Embryonic facial prominence (tissue), 1 donor: Measurements from ENCODE around the gene HPCAL4.

Source experiments
- DNase-seq: peaks from one replicate; pipeline ENCODE4 v3.0.0-alpha.2; 2016; ENCODE audit errors: extremely low spot score

HPCAL4 gene

GRCh38 chr1:39691383-39692151, at the start of gene HPCAL4:
Gene HPCAL4, minus strand, starts transcription at chr1:39691433. Its CDS starts 6,830 bp downstream, at chr1:39684603.
- peak; percentile 58 for DNase-seq

DNA sequence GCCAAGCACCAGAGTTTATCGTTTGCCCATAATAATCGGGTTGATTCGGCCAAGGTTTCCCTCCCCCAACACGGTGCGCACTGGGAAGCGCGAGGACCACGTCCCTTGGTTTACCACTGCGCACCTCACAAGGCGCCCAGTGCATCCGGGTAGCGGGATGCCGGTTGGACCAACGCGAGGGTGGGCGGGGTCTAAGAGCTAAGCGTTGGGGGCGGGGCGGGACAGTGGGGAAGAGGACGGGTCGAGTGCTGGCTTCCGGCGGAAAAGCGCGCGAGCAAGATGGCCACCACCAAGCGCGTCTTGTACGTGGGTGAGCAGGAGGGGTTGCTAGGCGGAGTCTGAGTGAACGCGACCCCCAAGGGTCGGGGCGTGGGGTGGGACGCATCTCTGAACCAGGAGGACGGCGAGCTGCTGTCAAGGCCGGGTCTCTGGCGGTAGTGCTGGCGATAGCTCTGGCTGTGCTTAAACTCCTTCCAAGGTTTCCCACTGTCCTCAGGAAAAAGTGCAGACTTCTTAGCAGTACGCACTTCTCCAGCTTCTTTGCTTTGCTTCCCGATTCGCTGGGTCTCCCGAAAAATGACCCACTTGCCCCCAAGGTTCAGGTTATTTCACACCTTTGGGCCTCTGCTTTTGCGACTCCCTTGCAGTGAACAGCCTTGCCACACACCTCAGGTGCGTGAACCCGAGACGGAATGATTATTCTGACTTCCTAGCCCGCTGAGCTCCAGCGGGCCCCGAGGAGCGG, 47.6 kb upstream of the HPCAL4 start, which contains the start of gene PPIE:
PPIE (plus strand) TSS at position 261 of the 745 bp plus-strand sequence; CDS start at position 280, 19 bp downstream.
- DNase-seq = peak; percentile 80

- no peak for DNase-seq
Measured at GRCh38 chr1:39737546-39738169, 46.4 kb upstream of the HPCAL4 start.

- DNase-seq = no peak
Measured at GRCh38 chr1:39735731-39736130, 44.5 kb upstream of the HPCAL4 start.

DNA sequence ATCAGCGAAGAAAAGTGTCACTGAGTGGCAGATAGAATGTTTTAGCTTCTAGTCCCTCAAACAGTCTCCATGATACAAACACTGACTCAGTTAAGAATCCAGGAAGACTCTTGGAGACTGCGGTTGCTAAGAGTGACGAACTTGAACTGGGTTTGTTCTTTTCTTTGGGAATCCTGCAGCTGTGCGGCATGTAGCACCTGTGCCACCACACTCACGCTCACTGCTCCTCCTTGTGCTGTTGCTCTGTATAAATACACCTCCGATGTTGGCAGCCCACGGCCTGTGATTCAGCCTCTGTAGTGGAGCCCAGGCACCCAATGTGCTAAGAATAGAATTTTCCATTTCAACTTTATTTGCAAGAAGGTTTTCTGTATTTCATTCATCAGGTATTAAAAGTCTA, 41.9 kb upstream of the HPCAL4 start:
- DNase-seq = no peak

GRCh38 chr1:39732730-39733129, 41.5 kb upstream of the HPCAL4 start:
- no peak for DNase-seq

GRCh38 chr1:39729842-39730241, 38.6 kb upstream of the HPCAL4 start:
- DNase-seq = no peak

DNA sequence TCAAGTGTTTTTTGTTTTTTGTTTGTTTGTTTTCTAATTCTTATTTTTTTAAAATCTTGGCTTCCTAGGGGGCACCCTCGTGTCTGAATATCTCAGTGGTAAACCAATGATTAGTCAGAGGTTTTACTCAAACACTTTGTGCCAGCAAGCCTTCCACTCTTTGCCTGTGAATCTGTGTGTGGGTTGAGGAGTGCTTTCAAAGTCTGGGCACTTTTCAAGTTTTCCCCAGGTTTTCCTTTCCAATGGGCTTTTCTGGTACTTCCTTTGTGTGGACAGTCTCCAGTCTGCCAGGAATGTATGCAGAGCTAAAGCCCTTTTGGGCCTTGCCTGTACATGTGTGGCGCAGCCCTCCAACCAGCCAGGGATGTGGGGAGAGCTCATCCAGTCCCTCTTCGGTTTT, 37.8 kb upstream of the HPCAL4 start:
- no peak for DNase-seq

GRCh38 chr1:39727932-39728317, 36.7 kb upstream of the HPCAL4 start:
- DNase-seq = no peak

DNA sequence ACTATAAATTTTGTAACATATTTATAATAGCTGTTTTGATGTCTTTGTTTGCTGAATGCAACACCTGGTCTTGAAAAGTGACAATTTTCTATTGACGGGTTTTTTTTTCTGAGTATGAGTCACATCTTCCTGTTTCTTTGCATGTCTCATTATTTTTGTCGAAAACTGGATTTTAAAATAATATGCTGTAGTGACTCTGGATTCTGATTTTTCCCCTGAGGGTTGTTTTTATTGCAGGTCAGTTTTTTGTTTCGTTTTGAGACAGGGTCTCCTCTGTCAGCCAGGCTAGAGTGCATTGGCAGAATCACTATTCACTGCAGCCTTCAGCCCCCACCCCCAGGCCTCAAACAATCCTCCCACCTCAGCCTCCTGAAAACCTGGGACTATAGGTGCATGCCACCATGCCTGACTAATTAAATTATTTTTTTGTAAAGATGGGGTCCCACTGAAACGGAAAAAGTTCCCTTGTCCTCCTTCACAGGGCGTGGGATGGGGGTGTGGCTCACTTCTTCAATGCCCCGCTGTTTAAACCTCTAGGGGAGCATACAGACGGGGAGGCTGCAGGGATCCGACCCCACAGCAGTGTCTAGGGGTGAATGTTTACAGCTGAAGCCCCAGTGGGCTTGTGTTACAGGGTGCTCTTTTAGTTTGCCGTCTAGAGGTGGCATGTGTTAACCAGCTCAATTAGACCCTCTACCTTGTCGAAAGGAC, 36.1 kb upstream of the HPCAL4 start:
- no peak for DNase-seq

- DNase-seq = no peak
Measured at GRCh38 chr1:39726600-39726999, 35.4 kb upstream of the HPCAL4 start.

DNA sequence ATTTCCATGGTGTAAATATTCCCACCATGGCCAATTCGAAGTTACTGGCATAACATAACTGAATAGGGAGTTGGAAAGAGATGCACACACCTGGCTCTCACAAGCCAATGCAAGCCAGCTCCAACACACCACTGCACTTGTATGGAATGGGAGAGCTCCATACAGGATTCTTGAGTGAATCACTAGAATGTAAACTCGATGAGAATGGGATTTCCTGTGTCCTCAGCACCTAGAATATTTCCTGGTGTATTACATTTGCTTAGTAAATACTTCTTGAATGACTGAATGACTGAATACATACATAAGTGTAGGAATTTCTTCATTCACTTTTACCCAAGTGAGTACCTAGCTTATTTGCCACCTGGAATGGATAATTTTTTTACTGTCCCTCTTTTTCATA, 31.3 kb upstream of the HPCAL4 start:
- no peak for DNase-seq

- DNase-seq = no peak
Measured at GRCh38 chr1:39721664-39722063, 30.4 kb upstream of the HPCAL4 start.

GRCh38 chr1:39720094-39720999, 29.1 kb upstream of the HPCAL4 start:
- DNase-seq = peak; percentile 70

DNA sequence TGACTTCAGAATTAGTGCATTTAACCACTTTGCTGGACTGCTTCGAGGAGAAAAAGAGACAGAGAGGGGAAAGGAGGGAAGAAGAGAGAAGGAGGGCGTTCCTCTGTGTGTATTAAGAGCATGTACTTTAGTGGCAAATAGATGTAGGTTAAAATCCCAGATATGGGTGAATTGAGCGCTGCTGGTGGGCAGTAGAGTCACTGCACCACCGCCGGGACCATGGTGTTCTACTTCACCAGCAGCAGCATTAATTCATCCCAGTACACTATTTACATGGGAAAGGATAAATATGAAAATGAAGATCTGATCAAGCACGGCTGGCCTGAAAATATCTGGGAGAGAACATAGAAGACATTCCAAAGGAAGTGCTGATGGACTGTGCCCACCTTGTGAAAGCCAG, 26.6 kb upstream of the HPCAL4 start:
- no peak for DNase-seq

GRCh38 chr1:39713557-39713956, 22.3 kb upstream of the HPCAL4 start:
- no peak for DNase-seq

DNA sequence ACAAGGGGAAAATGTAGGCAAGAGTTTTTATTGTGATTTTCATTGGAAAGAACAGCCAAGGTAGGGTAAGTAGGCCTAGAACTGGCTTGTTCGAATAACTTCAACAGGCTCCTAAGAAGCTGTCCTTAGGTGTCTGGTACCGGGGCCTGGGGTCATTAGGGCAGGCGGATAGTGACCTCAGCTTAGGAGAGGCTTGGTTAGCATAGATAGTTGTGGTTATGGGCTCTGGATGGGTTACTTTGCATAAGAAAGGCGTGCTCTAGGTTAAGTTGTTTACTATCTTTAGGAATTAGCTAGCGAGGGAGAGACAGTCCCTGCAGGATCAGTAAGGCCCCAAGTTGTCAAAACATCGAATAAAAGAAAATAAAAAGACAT, 20.7 kb upstream of the HPCAL4 start:
- DNase-seq = no peak

DNA sequence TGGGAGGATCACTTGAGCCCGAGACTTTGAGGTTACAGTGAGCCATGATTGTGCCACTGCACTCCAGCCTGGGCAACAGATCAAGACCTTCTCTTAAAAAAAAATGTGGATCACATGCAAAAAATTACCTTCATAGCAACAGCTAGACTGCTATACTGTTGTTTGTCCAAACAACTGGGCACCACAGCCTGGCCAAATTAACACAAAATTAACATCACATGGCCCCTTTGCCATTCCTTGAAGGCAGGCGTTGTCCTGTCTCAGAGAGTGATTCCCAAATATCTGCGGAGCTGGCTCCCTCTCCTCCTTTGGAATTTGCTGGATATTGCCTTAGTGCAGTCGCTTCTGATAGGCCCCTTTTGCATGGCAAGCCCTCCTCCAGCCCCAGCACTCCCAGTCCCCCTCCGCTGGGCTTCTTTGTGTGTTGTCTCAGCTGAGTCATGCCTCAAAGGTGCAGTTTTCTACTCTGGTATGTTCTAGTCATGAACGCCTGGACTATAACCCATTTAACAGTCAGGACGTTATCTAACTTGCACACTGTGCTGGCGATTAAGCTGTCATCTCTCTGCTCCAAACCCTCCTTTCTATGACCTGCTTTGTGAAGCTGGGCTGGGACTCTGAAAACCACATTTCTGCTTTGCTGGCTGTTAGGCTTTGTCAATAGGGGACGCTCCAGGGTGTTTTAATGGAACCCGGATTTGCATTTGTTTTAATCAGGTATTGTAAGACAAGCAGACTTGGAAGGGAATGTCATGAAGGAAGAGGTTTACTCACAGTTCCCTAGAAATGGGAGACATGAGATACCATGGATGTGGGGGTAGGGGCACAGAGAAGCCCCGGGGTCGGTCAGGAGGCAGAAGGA, 20.1 kb upstream of the HPCAL4 start:
- no peak for DNase-seq

DNA sequence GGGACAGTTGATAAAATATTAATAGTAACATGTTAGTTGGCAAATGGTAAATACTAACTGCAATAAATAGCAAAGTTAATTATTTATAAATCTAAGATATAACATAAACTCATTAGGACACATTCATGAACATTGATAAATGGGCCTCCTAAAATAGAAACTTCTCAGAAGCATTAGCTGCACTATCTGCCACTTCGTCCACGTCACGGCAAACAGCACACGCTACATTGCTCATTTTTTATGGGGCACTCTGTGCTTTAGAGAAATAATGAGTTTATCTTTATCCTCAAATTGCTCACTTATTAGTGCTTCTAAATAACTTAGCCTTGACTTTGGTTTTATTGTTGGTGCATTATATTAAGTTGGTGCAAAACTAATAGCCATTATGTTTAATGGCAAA, 16.3 kb upstream of the HPCAL4 start:
- DNase-seq = no peak

- no peak for DNase-seq
Measured at GRCh38 chr1:39704757-39705156, 13.5 kb upstream of the HPCAL4 start.
